HPDE6-E6E7 (cell line): ENCODE measurements around the gene DHRS4L2.
"Not testable (repeated sequence)": the region's sequence is repeated elsewhere in the genome, so short reads cannot be mapped to it uniquely, and the experiment has no call there.

Experiments
- DNase-seq: peaks from one replicate; pipeline ENCODE4 v3.0.0; 2011; ENCODE audit warnings: missing footprints; ENCODE audit errors: extremely low spot score

DHRS4L2 gene

DNA sequence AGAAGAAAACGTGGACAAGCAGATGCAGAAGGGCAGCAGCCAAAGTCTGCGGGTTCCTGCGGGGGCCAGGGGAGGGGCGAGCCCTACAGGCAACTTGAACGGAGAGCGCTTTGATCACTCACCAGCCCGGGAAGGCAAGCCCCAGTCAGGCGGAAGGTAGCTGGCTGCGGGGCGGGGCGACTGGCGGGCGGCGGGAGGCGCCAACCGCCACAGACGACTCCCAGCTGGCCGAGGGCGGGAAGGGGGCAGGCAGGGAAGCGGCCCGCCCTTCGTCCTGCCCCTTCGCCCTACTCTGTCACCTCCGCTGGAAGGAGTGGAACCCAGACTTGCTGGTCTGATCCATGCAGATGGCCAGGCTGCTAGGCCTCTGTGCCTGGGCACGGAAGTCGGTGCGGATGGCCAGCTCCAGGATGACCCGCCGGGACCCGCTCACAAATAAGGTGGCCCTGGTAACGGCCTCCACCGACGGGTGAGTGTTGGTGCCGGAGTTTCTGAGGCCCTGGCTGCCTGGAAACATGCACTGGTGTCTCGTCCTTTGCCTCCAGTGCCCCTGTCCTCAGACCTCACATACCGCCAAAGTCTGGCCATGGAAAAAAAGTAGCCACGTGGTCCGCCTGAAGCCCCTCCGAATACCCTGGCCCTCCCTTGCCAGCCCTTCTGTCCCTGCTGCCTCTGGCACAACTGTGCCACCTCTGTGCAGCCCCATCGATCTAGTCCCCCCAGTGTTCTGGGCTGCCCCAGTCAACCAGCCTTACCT lies at the start of gene DHRS4L2:
DHRS4L2 (plus strand) TSS at position 323 of the 757 bp plus-strand sequence; CDS start at position 342, 19 bp downstream.
- DNase-seq: peak; percentile 46

DNA sequence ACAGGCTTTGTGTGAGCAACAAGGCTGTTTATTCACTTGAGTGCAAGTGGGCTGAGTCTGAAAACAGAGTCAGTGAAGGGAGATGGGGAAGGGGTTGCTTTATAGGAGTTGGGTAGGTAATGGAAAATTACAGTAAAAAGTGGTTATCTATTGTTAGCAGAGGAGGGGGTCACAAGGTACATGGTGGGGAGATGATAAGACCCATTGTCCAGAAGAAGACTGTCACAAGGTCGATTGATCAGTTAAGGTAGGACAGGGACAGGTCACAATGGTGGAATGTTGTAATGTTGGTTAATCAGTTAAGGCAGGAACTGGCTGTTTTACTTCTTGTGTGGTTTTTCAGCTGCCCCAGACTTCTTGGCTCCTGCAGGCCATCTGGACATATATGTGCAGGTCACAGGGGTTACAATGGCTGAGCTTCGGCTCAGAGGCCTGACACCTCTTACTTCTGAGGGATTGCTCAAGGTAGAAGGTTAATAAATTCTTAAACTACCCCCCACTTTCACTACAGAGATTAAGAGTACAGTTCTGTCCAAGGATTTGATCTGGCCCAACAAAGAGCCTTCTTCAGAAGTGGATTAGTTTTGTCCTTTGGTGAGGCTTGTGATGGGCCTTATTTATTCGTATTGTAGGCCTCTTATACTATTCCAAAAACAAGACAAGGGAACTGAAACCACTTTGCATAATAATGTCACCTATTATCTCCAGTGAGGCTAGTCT lies 49.0 kb upstream of the DHRS4L2 start:
- no peak for DNase-seq

DNA sequence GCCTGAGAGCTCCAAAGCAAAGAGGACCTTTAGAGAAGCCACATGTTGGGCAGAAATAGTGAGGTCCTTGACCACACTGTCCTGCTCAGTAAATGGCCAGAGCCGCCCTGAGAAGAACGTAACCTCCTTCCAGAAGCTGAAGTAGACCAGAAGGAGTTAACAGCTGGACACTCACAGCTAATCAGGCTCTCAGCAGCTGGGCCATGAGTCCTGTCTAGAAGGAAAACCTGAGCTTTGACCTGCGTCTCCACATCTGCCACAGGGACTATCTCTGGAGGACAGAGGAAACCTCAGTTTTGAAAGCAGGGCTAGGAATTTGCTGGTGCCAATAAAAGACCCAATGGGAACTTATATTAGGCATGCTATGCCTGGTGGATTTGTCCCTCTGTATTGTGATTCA lies 47.5 kb upstream of the DHRS4L2 start:
- no peak for DNase-seq

DNA sequence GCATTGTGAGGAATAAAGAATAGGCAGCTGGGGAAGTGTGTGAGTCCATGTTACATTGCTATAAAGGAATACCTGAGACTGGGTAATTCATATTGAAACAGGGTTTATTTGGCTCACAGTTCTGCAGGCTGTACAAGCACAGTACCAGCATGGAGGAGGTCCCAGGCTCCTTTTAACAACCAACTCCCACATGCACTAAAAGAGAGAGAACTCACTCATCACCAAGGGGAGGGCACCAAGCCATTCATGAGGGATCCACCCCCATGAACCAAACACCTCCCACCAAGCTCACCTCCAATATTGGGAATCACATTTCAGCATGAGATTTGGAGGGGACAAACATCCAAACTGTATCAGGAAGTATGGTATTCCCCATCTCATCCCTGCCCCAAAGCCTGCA lies 47.1 kb upstream of the DHRS4L2 start:
- no peak for DNase-seq

DNA sequence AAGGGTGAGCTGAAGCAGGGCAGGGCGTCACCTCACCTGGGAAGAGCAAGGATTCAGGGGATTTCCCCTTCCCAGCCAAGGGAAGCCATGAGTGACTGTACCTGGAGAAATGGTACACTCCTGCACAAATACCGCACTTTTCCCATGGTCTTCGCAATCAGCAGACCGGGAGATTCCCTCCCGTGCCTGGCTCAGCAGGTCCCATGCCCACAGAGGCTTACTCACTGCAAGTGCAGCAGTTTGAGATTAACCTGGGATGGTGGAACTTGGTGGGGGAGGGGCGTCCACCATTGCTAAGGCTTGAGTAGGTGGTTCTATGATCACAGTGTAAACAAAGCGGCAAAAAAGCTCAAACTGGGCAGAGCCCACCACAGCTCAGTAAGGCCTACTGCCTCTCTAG lies 46.1 kb upstream of the DHRS4L2 start:
- no peak for DNase-seq

DNA sequence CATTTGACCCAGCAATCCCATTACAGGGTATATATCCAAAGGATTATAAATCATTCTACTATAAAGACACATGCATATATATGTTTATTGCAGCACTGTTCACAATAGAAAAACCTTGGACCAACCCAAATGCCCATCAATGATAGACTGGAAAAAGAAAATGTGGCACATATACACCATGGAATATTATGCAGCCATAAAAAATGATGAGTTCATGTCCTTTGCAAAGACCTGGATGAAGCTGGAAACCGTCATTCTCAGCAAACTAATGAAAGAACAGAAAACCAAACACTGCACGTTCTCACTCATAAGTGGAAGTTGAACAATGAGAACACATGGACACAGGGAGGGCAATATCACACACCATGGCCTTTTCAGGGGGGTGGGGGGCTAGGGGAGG lies 39.7 kb upstream of the DHRS4L2 start:
- DNase-seq: not testable (repeated sequence)

DNA sequence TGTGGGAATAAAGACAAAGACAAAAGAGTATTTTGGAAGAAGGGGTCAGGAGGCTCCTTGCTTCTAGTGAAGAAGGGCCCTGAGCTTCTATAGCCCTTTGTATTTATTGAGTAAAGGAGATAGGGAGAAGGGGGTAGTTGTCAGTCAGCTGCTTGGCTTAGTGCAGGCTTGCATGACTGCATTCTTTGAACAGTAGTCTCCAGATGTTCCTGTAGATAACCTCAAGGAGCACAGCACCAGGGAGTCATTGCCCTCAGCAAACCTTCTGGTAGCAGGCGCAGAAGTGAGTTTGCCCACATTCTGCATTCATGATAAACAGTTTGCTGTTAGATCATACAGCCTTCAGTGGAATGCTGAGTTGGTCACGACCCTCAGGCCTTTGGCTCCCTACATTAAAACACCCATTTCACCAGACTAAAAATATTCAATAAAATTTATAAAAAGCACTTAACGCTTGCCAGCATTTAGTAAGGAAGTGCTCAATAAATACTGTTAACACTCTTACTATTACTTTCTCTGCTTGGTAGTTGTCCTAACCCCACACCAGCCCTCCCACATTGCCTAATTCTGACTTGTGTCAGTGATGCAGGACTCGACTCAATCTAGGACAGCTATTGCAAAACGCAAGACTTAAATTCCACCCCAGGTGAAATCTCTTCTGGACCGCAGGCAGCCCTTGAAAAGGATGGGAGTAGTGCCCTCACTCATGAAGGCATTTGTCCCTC lies 38.2 kb upstream of the DHRS4L2 start:
- DNase-seq: no peak

DNA sequence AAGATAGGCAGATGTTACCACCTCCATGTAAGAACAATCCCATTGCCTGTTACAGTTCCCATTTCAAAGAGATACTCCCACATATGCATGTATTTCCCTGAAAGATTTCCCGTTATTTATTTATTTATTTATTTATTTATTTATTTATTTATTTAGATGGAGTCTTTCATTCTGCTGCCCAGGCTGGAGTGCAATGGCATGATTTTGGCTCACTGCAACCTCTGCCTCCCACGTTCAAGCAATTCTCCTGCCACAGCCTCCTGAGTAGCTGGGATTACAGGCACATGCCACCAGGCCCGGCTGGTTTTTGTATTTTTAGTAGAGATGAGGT lies 37.6 kb upstream of the DHRS4L2 start:
- not testable (repeated sequence) for DNase-seq

DNA sequence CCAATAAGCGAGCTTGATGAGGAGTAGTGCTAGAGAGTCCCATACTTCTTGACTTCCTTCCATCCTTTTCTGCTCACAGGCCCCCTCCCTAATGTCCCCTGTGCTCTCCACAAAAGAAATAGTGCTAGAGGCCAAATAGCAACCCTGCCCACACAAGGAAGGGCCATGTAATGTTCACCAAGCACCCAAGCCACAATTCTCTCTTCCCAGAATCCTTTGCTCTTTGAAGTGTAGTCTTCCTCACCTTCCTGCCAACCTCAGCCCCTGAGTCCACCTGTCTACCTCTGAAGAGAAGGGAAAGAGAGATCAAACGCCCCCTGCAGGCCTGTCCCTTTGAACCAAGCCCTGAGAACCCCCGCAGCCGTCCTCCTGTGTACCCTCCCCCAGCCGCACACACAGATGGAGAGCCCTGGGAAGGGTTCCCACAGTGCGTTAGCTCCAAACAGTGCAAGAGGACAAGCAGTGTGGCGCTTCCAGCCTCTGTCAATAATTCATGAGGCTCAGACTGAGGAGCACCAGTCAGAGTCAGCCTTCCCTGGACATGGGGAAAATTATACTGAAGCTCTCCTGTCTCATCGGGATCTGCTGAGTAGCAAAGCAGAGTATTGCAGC lies 37.0 kb upstream of the DHRS4L2 start:
- no peak for DNase-seq

DNA sequence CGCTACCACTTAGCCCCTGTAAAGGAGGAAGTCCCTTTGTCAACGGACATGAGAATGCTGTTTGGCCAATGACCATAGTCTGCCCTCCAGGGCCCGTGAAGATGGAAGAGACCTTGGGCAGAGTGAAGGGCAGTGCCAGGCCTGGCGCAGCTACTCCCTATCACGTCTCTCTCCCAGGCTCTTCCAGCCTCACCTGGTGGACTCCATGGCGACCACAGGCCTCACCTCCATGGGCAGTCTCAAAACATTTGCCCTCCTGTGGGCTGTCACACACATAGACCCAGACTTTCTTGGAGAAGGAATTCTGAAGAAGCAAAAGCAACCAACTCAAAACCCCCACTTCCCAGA lies 35.6 kb upstream of the DHRS4L2 start:
- not testable (repeated sequence) for DNase-seq

DNA sequence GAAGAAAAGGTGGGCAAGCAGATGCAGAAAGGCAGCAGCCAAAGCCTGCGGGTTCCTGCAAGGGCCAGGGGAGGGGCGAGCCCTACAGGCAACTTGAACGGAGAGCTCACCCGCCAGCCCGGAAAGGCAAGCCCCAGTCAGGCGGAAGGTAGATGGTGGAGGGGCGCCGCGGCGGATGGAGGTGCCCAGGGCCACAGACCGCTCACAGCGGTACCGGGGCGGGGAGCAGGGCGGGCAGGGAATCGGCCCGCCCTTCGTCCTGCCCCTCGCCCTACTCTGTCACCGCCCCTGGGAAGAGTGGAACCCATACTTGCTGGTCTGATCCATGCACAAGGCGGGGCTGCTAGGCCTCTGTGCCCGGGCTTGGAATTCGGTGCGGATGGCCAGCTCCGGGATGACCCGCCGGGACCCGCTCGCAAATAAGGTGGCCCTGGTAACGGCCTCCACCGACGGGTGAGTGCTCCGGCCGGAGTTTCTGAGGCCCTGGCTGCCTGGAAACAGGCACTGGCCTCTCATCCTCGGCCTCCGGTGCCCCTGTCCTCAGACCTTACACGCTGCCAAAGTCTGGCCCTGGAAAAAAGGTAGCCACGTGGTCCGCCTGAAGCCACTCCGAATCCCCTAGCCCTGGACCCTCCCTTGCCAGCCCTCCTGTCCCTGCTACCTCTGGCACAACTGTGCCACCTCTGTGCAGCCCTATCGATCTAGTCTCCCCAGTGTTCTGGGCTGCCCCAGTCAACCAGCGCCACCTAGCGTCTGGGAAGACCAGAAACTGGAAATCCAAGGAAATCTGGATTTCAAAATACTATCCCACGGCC lies 35.1 kb upstream of the DHRS4L2 start, which contains the start of gene DHRS4:
DHRS4 (plus strand) TSS at position 307 of the 815 bp plus-strand sequence; CDS start at position 326, 19 bp downstream.
- peak; percentile 72 for DNase-seq

DNA sequence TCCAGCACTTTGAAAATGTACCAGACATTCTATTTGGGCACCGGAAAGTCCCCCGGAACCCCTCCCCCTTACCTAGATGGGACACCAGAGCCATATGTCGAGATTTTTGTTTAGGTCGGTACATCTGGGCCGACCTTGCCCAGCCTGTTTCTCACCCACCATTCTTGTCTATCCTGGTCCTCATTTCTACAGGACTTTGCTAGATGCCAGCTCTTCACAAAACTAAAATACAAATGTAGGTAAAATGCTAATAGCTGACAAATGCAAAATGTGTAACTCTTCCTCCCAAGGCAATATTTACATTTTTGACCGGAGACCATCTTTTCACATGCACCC lies 34.5 kb upstream of the DHRS4L2 start:
- DNase-seq: not testable (repeated sequence)

DNA sequence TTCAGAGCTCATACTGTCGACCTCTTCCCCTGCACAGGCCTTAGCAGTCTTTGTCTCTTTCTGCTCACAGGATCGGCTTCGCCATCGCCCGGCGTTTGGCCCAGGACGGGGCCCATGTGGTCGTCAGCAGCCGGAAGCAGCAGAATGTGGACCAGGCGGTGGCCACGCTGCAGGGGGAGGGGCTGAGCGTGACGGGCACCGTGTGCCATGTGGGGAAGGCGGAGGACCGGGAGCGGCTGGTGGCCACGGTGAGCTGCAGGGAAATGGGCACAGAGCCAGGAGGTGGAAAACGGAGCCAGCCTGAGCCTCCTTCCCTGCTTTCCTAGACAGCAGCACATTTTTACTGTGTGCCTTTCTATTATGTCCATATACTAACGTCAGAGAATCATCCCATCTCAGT lies 33.8 kb upstream of the DHRS4L2 start:
- not testable (repeated sequence) for DNase-seq

DNA sequence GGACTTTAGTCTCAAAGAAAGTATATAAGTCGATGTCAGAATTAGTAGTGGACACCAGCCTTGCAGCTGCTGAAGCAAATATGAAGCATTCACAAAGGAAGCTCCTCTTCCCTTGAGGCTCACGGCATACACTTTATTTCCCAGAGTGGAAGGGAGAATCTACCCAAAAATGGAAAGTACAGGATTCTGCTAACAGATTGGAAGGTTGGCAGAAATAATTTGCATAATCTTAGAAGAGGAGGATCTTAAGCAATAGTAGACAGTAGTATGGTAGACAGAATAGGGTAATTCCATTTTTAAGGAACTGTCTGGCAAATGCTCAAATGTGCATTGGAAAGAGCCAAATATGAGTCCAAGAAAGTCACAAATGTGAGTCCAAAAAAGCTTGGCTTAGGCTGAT lies 32.9 kb upstream of the DHRS4L2 start:
- DNase-seq: not testable (repeated sequence)

DNA sequence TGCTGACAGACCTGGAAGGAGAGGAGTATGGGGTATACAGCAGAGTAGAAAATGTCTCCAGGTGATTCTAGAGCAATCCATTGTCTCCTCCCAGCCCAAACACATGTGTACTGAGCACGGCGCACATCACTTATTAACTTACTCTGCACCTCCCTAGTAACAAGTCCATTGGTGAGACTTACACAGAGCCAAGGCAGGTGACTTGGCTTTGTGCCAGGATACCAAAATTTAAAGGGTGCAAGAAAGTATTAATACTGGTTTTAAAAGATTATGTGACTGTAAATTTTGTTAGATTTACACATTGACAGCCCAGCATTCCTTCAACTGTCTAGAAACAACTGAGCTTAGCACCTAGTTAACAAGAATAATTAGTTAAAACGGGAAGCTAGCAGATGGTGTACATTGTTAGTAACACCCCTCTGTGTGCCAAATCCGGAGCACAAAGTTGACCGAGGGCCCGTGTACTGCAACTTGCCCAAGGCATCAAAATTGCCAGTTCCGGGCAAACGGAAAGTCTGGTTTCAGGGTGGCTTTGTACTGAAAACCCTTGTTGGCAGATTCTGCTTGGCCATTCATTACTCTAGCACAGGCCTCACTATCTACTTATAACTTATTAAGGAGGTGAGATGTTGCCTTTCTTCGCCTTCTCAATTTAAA lies 30.7 kb upstream of the DHRS4L2 start:
- DNase-seq: not testable (repeated sequence)

DNA sequence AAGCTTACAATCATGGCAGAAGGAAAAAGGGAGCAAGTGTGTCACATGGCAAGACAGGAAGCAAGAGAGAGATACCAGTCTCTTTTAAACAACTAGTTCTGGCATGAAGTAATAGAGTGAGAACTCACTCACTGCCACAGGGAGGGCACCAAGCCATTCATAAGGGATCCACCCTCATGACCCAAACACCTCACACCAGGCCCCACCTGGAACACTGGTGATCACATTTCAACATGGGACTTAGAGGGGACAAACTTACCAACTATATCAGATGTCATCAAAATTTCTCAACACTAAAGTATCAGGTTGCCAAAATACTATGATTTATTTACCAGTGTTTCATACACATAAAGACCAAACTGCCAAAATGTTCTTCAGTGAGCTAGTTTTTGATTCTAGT lies 27.8 kb upstream of the DHRS4L2 start:
- DNase-seq: not testable (repeated sequence)

DNA sequence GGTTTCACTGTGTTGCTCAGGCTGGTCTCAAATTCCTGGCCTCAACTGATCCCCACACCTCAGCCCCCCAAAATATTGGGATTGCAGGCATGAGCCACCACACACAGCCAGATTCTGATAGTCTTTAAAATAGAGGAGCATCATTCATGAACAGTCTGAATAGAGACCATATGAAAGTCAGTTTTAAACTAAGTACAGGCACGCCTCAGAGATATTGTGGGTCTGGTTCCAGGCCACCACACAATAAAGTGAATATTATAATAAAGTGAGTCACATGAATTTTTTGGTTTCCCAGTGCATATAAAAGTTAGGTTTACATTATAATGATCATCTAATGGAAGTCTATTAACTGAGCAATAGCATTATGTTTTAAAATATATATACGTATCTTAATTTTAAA lies 27.0 kb upstream of the DHRS4L2 start:
- DNase-seq: not testable (repeated sequence)

DNA sequence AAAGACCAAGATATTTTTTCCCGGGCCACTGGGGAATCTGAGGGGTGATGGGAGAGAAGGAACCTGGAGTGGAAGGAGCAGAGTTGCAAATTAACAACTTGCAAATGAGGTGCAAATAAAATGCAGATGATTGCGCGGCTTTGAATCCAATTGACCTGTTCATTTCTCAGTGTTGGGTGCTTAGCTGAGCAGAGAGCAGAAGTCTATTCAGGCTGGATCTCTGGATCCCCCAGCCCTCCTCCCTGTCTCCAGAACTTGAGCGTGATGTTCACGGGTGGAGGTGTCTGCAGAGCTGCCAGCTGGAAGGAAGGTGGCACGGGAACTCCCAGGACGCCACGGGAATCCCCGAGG lies 19.6 kb upstream of the DHRS4L2 start:
- DNase-seq: not testable (repeated sequence)

DNA sequence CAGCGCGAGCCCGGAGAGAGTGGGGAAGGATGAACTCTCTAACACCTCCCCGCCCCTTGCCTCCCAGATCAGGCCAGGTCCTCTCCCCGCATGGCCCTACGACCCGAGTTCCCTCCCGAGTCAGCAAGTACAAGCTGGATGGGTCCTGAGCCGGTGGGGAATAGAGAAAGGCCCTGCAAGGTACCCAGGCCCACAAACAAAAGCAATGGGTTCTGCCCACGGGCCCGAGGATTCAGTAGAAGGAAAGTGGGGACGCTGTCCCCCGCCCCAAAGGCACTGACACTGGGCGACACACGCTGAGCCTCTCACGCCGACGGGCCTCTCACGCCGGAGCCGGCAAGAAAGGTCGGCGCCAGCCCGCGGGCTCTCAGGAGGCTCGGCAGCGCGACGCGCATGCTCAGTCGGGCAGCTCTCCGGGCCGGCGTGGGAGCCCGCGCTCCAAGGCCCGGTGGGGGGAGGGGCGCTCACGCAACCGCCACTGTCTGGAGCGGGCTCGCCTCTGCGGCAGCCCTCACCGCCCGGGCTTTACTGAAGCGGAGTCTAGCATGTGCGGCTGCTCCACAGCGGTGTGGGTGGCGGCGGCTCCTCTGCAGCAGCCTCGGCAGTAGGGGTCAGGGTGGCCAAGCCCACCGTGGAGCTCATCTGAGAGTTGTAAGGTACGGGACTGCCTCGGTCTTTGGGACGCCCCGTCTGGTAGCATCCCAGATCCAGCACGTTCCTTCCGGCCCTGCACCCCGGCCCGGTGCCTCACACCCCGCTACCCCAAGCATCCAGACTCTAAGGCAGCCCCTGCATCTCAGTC lies 19.0 kb upstream of the DHRS4L2 start:
- not testable (repeated sequence) for DNase-seq

DNA sequence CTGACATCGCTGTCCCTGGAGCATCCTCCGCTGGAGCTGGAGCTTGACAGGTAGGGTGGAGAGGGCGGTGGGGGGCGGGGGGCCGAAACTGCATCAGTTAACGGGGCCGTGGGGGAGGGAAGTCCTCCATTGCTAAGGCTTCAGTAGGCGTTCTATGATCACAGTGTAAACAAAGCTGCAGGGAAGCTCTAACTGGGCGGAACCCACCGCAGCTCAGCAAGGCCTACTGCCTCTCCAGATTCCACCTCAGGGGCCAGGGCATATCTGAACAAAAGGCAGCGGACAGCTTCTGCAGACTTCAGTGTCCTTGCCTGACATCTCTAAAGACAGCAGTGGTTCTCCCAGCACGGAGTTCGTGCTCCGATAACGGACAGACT lies 18.5 kb upstream of the DHRS4L2 start:
- not testable (repeated sequence) for DNase-seq
